HepG2 (cell line): Measurements from ENCODE around the gene FGD5. TPM values are rescaled to one million over a fixed set of nuclear protein-coding genes. Genes with fewer than 3 reads are reported as not detected.

Source experiments
- ATAC-seq: fragments of 200-7000 bp; cut with Tn5 transposase; 3 replicates; pipeline ENCODE4 v1.9.1; 2020; ENCODE audit warnings: mild to moderate bottlenecking, moderate library complexity
- BruUV-seq: library from RNA; stranded (reverse); fragments of 400-500 nt; replicated peaks from 2 replicates; lab custom pipeline; 2021; lab: Mats Ljungman, UMichigan
- CTCF ChIA-PET: fragments of 300-600 bp; formaldehyde crosslinking; extraction: SDS; loops from one replicate; lab custom pipeline; 2021; ENCODE audit warnings: low total read pairs, inconsistent platforms, low intra/inter-chr PET ratio; lab: Yijun Ruan, JAX
- POLR2A ChIA-PET: fragments of 350-600 bp; sonication (Branson Sonifier 250); formaldehyde crosslinking; loops from one replicate; lab custom pipeline; 2020; ENCODE audit warnings: antibody characterized with exemption, inconsistent platforms; lab: Yijun Ruan, JAX
- DNase-seq: peaks from one replicate; pipeline ENCODE4 v3.0.0-alpha.2; 2015; ENCODE audit warnings: low spot score
- FAIRE-seq: peaks from 3 replicates; lab custom pipeline; 2011; peaks lifted over from hg19 to GRCh38; lab: Jason Lieb, UNC
- H2AFZ ChIP-seq: one replicate; pipeline ENCODE4 v1.6.1; 2011; ENCODE audit warnings: low read length, inconsistent platforms
- H3K27ac ChIP-seq: fragments of 300-600 bp; 3 replicates; pipeline ENCODE4 v1.8.0; 2011; ENCODE audit warnings: mixed run types, mild to moderate bottlenecking, mixed read lengths, low read length, inconsistent platforms; ENCODE audit not compliant: insufficient read depth; ENCODE audit errors: extremely low read length
- H3K27me3 ChIP-seq, 2 experiments: fragments of 200-600 bp in 1 of 2; 2 replicates in 1 of 2; 3 replicates in 1 of 2; pipeline versions ENCODE4 v1.6.0 to v1.8.0; 2011; ENCODE audit warnings: low read length in 2 of 2, mild to moderate bottlenecking in 2 of 2, moderate library complexity in 2 of 2, inconsistent platforms in 1 of 2; ENCODE audit not compliant: insufficient read depth in 2 of 2, control insufficient read depth in 1 of 2
- H3K36me3 ChIP-seq, 2 experiments: fragments of 200-600 bp in 1 of 2; replicated peaks in 1 of 2; 2 replicates in 1 of 2; 3 replicates in 1 of 2; pipeline versions ENCODE4 v1.5.1 to v1.8.0; 2011; ENCODE audit warnings: low read length in 2 of 2, inconsistent platforms in 1 of 2; ENCODE audit not compliant: insufficient read depth in 2 of 2, control insufficient read depth in 1 of 2
- H3K4me1 ChIP-seq: 2 replicates; pipeline ENCODE4 v1.5.1; 2012; ENCODE audit warnings: low read length, inconsistent platforms; ENCODE audit not compliant: insufficient read depth
- H3K4me2 ChIP-seq: 2 replicates; pipeline ENCODE4 v1.6.0; 2011; ENCODE audit warnings: low read depth, low read length, inconsistent platforms
- H3K4me3 ChIP-seq, 3 experiments: fragments of 200-600 bp in 1 of 3; sonication (generic), shearing (Covaris generic) in 1 of 3; replicated peaks in 1 of 3; 2 replicates each; pipeline ENCODE4 v1.5.1; 2011 to 2016; ENCODE audit warnings: low read length in 3 of 3, inconsistent platforms in 2 of 3, low read depth in 2 of 3, mild to moderate bottlenecking in 2 of 3, control low read depth in 1 of 3, mixed read lengths in 1 of 3; ENCODE audit not compliant: insufficient read depth in 1 of 3
- H3K79me2 ChIP-seq: one replicate; pipeline ENCODE4 v1.6.1; 2011; ENCODE audit warnings: low read length, inconsistent platforms; ENCODE audit not compliant: insufficient read depth
- H3K9ac ChIP-seq: 2 replicates; pipeline ENCODE4 v1.6.0; 2011; ENCODE audit warnings: mild to moderate bottlenecking, low read depth, low read length, inconsistent platforms; ENCODE audit not compliant: insufficient read depth
- H3K9me3 ChIP-seq: 2 replicates; pipeline ENCODE4 v1.5.1; 2012; ENCODE audit warnings: mild to moderate bottlenecking, low read length
- H4K20me1 ChIP-seq: 2 replicates; pipeline ENCODE4 v1.6.0; 2011; ENCODE audit warnings: inconsistent platforms, mild to moderate bottlenecking, low read length, moderate library complexity; ENCODE audit not compliant: insufficient read depth
- ATF1 ChIP-seq: IDR thresholded peaks from 2 replicates; pipeline ENCODE4 v1.6.1; 2016; ENCODE audit warnings: mild to moderate bottlenecking, control low read depth
- CREB1 ChIP-seq, 2 experiments: fragments of 450-650 bp in 1 of 2; IDR thresholded peaks; 2 replicates each; pipeline ENCODE4 v1.6.1; 2016 to 2017; ENCODE audit warnings: control low read depth in 1 of 2, mild to moderate bottlenecking in 1 of 2, missing compliant biosample characterization in 1 of 2, missing genetic modification characterization in 1 of 2
- FOXJ3 ChIP-seq: sonication (generic); formaldehyde crosslinking; IDR thresholded peaks from 2 replicates; pipeline ENCODE4 v1.4.0; 2020; ENCODE audit warnings: missing genetic modification reagents, mild to moderate bottlenecking, borderline replicate concordance
- FOXP4 ChIP-seq: sonication (generic); formaldehyde crosslinking; IDR thresholded peaks from 2 replicates; pipeline ENCODE4 v1.4.0; 2020; ENCODE audit warnings: missing genetic modification reagents
- HNF4A ChIP-seq: sonication (generic); formaldehyde crosslinking; IDR thresholded peaks from 2 replicates; pipeline ENCODE4 v1.4.0; 2020; ENCODE audit warnings: missing genetic modification reagents
- NR0B2 ChIP-seq: sonication (generic); formaldehyde crosslinking; IDR thresholded peaks from 2 replicates; pipeline ENCODE4 v1.4.0; 2020; ENCODE audit warnings: mild to moderate bottlenecking, missing genetic modification reagents
- PAXIP1 ChIP-seq: sonication (generic); formaldehyde crosslinking; conservative IDR thresholded peaks from 2 replicates; pipeline ENCODE4 v1.4.0; 2020; ENCODE audit warnings: mild to moderate bottlenecking, missing genetic modification reagents, moderate library complexity
- SRY ChIP-seq: sonication (generic); formaldehyde crosslinking; IDR thresholded peaks from 2 replicates; pipeline ENCODE4 v1.8.0; 2022; ENCODE audit warnings: mild to moderate bottlenecking, missing genetic modification reagents
- TEAD3 ChIP-seq: optimal IDR thresholded peaks from 2 replicates; pipeline ENCODE3; 2016; ENCODE audit warnings: borderline replicate concordance
- ZBTB10 ChIP-seq: sonication (generic); formaldehyde crosslinking; IDR thresholded peaks from 2 replicates; pipeline ENCODE4 v1.4.0; 2020; ENCODE audit warnings: missing genetic modification reagents, borderline replicate concordance
- ZFX ChIP-seq: sonication (generic); formaldehyde crosslinking; IDR thresholded peaks from 2 replicates; pipeline ENCODE4 v1.4.0; 2020; ENCODE audit warnings: mild to moderate bottlenecking, low read depth, missing genetic modification reagents, moderate library complexity
- ZNF629 ChIP-seq: sonication (generic); formaldehyde crosslinking; conservative IDR thresholded peaks from 2 replicates; pipeline ENCODE4 v1.5.0; 2020; ENCODE audit warnings: missing genetic modification reagents
- ZNF773 ChIP-seq: sonication (generic); formaldehyde crosslinking; IDR thresholded peaks from 2 replicates; pipeline ENCODE4 v1.4.0; 2020; ENCODE audit warnings: missing genetic modification reagents, borderline replicate concordance
- WGBS: methylation state at CpG from one replicate; pipeline ENCODE4 v1.1.6; 2017; ENCODE audit warnings: low lambda C conversion rate; 5-methylcytosine and 5-hydroxymethylcytosine counted together
- in situ Hi-C: cut with HindIII; loops from 2 replicates; pipeline ENCODE4 v1.10.0; 2017; ENCODE audit warnings: low pct_unique_long_range_greater_than_20kb; ENCODE audit not compliant: extremely low pct_ligation_motif_present
- intact Hi-C: fragments of 100-400 bp; cut with micrococcal nuclease; formaldehyde crosslinking; loops from one replicate; pipeline ENCODE4 v1.10.0; 2022; ENCODE audit not compliant: unreplicated experiment
- polyA plus RNA-seq, 8 experiments: library from polyadenylated mRNA; depleted of rRNA in 3 of 8; stranded (reverse) in 7 of 8; unstranded in 1 of 8; fragments of >200 nt; fragmentation: Illumina TruSeq in 4 of 8; extraction: Trizol in 4 of 8; gene quantifications; 2 replicates each; pipeline versions ENCODE4 v1.2.1 to v1.2.3, GENCODE V29; 2011 to 2016; ENCODE audit warnings: low read depth in 4 of 8, missing spikeins in 1 of 8, mixed read lengths in 1 of 8; ENCODE audit not compliant: insufficient read depth in 1 of 8
- total RNA-seq, 5 experiments: library from RNA; depleted of rRNA; stranded (reverse); fragments of >200 nt; fragmentation: Illumina TruSeq; extraction: Trizol; gene quantifications; 2 replicates each; pipeline ENCODE4 v1.2.3, GENCODE V29; 2016; ENCODE audit warnings: low read depth in 1 of 5

Gene FGD5
- total and polyA plus RNA-seq, 2 of the 13 experiments (the other 11 are each of a cell fraction or from before 2014, with no cell fraction given) = 0.17 TPM; not detected in 1

GRCh38 chr3:14783480-14784086 is 35.2 kb upstream of the FGD5 start:
- 23% methylated on average over 2 of the region's 2 CpGs for WGBS
- Histone ChIP-seq H3K27me3 (no peaks in the 10 kb centered on the region), H3K4me1 (peaks cover 53% of the 10 kb centered on the region), H3K4me2 (peak overlapping the region; percentile 21; the same call in 1 of the 2 replicates), H3K9ac (no peak overlapping the region), H3K27ac (no peak overlapping the region), H4K20me1 (no peaks in the 10 kb centered on the region), H3K36me3 (no peaks in the 10 kb centered on the region), H2AFZ (no peak overlapping the region), H3K9me3 (no peaks in the 10 kb centered on the region), H3K79me2 (no peaks in the 10 kb centered on the region), H3K4me3 (no peak overlapping the region)
- DNase-seq (no peak), ATAC-seq (peak; percentile 21; the same call in 2 of the 3 replicates), FAIRE-seq (no peak)
- intact Hi-C loops = loop anchor here (5.0 kb wide), 1 partner anchor 276 kb away; no protein-coding TSS in a partner anchor
- in situ Hi-C loops = loop anchor here (5.0 kb wide), 1 partner anchor 111 kb away; no protein-coding TSS in a partner anchor
- POLR2A ChIA-PET = no interaction called here
- CTCF ChIA-PET = no interaction called here
- BruUV-seq = no TSS peak
- TF ChIP-seq TEAD3 (no peak), PAXIP1 (CRISPR knock-in tag) (peak; percentile 63), ZFX (CRISPR knock-in tag) (peak; percentile 32; the same call in 1 of the 2 replicates), NR0B2 (CRISPR knock-in tag) (no peak), FOXP4 (CRISPR knock-in tag) (peak; percentile 41; the same call in 1 of the 2 replicates), FOXJ3 (CRISPR knock-in tag) (0 out of 2 replicates have a peak, but pooled peaks have one; percentile 17), SRY (CRISPR knock-in tag) (no peak), HNF4A (CRISPR knock-in tag) (peak; percentile 38; the same call in 1 of the 2 replicates), ATF1 (CRISPR knock-in tag) (no peak), CREB1 (IDR thresholded peaks at IDR 0.05) (no peak), CREB1 (CRISPR knock-in tag; IDR thresholded peaks at IDR 0.05) (no peak), ZNF773 (CRISPR knock-in tag) (no peak), ZBTB10 (CRISPR knock-in tag) (peak; percentile 51; the same call in 1 of the 2 replicates), ZNF629 (peak; percentile 86)
